Eye (tissue), 1 donor: ENCODE data around the gene CMA1.

Experiments used
- DNase-seq: peaks from one replicate; pipeline ENCODE4 v3.0.0-alpha.2; 2015

CMA1 gene

DNA sequence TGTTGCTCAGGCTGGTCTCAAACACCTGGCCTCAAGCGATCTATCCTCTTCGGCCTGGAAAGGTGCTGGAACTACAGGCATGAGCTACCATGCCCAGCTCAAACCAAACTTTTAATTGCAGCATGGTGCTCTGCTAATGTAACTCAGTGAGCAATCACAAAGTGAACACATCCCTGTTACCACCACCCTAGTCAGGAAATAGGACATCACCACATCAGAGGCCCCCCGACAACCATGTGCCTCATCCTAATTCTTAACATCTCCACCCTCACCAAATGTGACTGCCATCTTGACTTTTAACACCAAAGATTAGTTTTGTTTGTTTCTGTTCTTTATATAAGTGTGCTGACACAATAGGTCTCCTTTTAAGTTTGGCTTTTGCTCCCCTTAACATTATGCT, 42.7 kb downstream of the CMA1 start:
- no peak for DNase-seq

DNA sequence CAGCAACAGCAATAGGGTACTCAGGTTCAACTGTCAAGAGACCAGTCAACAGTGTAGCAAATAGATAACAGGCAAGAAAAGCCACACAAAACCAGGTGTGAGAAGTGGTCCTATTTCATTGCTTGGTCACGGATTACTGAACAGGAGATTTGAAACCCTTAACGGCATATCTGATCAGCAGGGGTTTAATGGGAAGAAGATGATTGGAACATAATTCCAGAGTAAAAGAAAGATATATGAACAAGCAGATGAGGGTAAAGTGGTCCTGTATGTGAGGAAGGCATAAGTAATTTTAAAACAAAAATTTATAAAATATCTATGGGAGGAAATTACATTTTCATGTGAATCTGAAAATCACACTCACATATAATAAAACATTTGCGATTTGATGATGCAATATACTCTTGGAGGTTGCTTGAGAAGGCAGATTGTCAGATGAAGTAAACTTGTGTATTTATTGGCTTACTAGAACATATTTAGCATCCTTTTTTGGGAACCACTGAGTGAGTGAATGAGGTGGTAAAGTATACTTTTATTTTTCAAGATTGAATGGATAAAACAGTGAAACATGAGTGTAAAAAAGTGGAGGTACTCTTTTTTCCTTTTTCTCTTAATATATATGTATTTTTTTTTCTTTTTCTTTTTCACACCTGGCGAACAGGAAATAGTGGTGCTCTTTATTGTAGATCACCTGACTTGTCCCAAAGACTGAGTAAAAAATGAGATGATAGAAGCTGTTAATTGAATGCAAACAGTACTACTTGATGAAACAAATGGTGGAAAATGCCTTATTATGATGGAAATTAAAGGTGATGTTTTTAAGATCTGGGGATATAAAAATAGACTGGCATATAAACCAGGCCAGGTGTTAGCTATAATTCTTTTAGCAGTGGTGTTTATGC, 43.9 kb downstream of the CMA1 start:
- no peak for DNase-seq

- DNase-seq = no peak
Measured at GRCh38 chr14:24463017-24463883, 44.8 kb downstream of the CMA1 start.

DNA sequence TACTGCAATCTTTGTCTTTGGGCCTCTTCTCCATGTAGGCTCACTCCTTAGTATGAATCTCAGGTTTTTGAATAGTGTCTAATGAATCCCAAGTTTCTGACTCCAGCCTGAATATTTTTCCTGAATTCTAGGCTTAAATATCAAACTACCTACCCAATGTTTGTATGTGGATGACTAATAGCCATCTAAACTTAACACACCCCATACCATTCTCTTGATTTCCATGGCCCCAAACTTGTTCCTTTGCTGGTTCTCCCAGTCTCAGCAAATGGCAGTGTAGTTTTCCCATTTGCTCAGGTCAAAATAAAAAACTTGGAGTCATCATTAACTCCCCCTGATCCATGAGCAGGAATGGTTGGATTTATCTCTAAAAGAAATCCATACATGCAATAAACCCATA, 46.7 kb downstream of the CMA1 start:
- DNase-seq = no peak

GRCh38 chr14:24459331-24459730, 48.7 kb downstream of the CMA1 start:
- DNase-seq = no peak

GRCh38 chr14:24458736-24459135, 49.3 kb downstream of the CMA1 start:
- no peak for DNase-seq

DNA sequence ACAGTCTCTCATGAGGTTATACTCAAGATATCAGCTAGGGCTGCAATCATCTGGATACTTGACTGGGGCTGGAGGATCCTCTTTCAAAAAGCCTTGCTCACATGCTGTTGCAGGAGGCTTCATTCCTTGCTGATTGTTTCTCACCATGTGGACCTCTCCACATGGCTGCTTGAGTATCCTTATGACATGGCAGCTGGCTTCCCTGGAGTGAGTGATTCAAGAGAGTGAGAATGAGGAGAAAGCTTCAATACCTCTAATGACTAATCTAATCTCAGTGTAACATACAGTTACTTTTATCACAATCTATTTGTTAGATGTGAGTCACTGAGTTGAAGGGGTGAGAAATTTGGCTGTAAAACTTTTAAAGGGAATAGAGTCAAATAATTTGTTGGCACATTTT, 51.1 kb downstream of the CMA1 start:
- no peak for DNase-seq
